Upper lobe of left lung (tissue), 4 donors: ENCODE data around the gene STK33.

Source experiments
- CTCF ChIP-seq, 6 experiments: fragments of 450-650 bp in 4 of 6; fragments of 200-600 bp in 2 of 6; sonication (generic) in 2 of 6; IDR thresholded peaks; one replicate each; pipeline ENCODE4 v1.5.1; 2016 to 2019; ENCODE audit warnings: antibody characterized with exemption in 6 of 6
- EP300 ChIP-seq, 4 donors: sonication (generic); formaldehyde crosslinking; IDR thresholded peaks; one replicate each; pipeline ENCODE4 v1.5.1; 2017; ENCODE audit warnings: antibody characterized with exemption in 4 of 4, control low read depth in 2 of 4
- POLR2A ChIP-seq, 4 donors: fragments of 450-650 bp; IDR thresholded peaks; one replicate each; pipeline ENCODE4 v1.5.1; 2016 to 2017; ENCODE audit warnings: antibody characterized with exemption in 4 of 4, mild to moderate bottlenecking in 2 of 4

DNA sequence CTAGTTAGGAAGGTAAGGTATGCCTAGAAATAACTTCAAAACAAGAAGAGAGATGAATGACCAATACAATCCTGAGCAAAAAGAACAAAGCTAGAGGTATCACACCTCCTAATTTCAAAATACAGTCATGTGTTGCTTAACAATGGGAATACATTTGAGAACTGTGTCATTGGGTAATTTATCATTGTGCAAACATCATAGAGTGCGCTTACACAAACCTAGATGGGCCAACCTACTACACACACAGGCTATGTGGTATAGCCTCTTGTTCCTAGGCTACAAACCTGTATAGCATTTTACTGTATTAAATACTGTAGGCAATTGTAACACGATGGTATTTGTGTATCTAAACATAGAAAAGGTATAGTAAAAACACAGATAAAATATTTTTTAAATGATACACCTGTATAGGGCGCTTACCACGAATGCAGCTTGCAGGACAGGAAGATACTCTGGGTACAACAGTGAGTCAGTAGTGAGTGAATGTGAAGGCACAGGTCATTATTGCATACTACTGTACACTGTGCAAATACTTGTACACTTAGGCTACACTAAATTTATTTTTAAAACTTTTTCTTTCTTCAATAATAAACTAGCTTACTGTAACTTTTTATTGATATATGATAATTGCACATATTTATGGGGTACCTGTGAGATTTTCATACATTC, 48.2 kb downstream of the STK33 start:
- TF ChIP-seq CTCF (IDR thresholded peaks at IDR 0.05) (no peak), POLR2A (IDR thresholded peaks at IDR 0.05) (no peak), EP300 (IDR thresholded peaks at IDR 0.05) (no peak)
